ENCODE results near the gene GREB1. TPM values are rescaled to one million over a fixed set of nuclear protein-coding genes. Genes with fewer than 3 reads are reported as not detected.

The GREB1 gene
- total RNA-seq, 1 experiment from 2014 or later, result 1.3 TPM

DNA sequence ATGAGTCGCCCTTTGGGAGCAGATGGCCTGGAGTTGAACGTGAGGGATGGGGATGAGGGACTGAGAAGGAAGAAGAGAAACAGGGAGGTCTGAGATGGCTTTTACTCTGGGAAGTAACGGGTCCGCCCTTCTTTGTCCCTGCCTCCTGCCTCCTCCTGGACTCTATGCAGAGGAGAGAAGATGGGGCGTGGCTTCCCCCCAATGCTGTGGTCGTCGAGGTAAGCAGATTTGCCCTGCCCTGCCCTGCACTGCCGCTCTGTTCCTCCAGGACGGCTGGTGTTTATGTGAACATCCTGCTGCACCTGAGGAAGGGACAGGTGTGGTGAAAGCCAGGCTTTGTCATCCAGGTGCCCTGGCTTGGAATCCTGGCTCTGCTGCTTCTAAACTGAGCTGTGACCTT lies 149.6 kb downstream of the GREB1 start:
- TF ChIP-seq, protein P1, sequence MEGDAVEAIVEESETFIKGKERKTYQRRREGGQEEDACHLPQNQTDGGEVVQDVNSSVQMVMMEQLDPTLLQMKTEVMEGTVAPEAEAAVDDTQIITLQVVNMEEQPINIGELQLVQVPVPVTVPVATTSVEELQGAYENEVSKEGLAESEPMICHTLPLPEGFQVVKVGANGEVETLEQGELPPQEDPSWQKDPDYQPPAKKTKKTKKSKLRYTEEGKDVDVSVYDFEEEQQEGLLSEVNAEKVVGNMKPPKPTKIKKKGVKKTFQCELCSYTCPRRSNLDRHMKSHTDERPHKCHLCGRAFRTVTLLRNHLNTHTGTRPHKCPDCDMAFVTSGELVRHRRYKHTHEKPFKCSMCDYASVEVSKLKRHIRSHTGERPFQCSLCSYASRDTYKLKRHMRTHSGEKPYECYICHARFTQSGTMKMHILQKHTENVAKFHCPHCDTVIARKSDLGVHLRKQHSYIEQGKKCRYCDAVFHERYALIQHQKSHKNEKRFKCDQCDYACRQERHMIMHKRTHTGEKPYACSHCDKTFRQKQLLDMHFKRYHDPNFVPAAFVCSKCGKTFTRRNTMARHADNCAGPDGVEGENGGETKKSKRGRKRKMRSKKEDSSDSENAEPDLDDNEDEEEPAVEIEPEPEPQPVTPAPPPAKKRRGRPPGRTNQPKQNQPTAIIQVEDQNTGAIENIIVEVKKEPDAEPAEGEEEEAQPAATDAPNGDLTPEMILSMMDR (conservative IDR thresholded peaks at IDR 0.05; ENCODE audit: low read depth, low read length), result no peak
- TF ChIP-seq EZH2 (IDR thresholded peaks at IDR 0.05; ENCODE audit: borderline replicate concordance, low read depth, low read length, poor library complexity, severe bottlenecking), result no peak
- Histone ChIP-seq H3K27me3 (replicated peaks; ENCODE audit: insufficient read depth, low read depth, low read length, poor library complexity) (peaks cover 19% of the 10 kb centered on the region), H3K9me3 (ENCODE audit: low read depth, low read length, poor library complexity, severe bottlenecking) (no peaks in the 10 kb centered on the region), H3K36me3 (ENCODE audit: insufficient read depth, low read length, poor library complexity, severe bottlenecking) (no peaks in the 10 kb centered on the region), H3K4me3 (ENCODE audit: low read depth, low read length, poor library complexity, severe bottlenecking) (no peak overlapping the region), H3K27ac (ENCODE audit: low read depth, low read length, poor library complexity, severe bottlenecking) (no peak overlapping the region), H3K4me1 (ENCODE audit: insufficient read depth, low read length, poor library complexity, severe bottlenecking) (peaks cover under 1% of the 10 kb centered on the region)
- intact Hi-C loops (cut with micrococcal nuclease; ENCODE audit: unreplicated experiment), result loop anchor here (5.0 kb wide), 1 partner anchor 206 kb away; no protein-coding TSS in a partner anchor
- POLR2A ChIA-PET (ENCODE audit: low non-redundant PET), result no interaction called here
- BruUV-seq (replicated peaks), result no TSS peak
- CTCF ChIA-PET, result interaction anchor here (1.6 kb wide), 1 partner anchor 9 kb away, joined by 5 read pairs; no protein-coding TSS in a partner anchor
- no peak for DNase-seq (ENCODE audit: low spot score)

DNA sequence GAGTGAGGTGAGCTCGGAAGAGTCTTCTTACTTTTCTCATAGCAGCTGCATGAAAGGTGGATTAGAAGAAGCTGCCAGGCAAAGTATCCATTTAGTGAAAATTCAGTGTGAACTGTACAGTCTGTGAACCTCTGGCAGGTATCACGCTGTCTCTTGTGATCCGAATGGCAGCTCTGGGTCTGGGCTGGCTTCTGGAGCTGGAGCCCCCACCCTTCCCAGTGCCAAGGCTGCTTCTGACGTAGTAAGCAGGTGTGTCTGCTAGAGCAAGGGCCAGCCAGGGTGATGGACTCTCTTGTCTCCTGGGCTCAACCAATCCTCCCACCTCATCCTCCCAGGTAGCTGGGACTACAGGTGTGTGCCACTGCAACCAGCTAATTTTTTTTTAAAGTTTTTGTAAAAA lies 150.1 kb downstream of the GREB1 start:
- Histone ChIP-seq H3K36me3 (ENCODE audit: insufficient read depth, low read length, poor library complexity, severe bottlenecking) (no peaks in the 10 kb centered on the region), H3K9me3 (ENCODE audit: low read depth, low read length, poor library complexity, severe bottlenecking) (no peaks in the 10 kb centered on the region), H3K4me1 (ENCODE audit: insufficient read depth, low read length, poor library complexity, severe bottlenecking) (peaks cover 5% of the 10 kb centered on the region), H3K4me3 (ENCODE audit: low read depth, low read length, poor library complexity, severe bottlenecking) (no peak overlapping the region), H3K27ac (ENCODE audit: low read depth, low read length, poor library complexity, severe bottlenecking) (no peak overlapping the region), H3K27me3 (replicated peaks; ENCODE audit: insufficient read depth, low read depth, low read length, poor library complexity) (peaks cover 19% of the 10 kb centered on the region)
- ChIA-PET POLR2A (ENCODE audit: low non-redundant PET) (no interaction called here), CTCF (interaction anchor here (1.6 kb wide), 1 partner anchor 9 kb away, joined by 5 read pairs; no protein-coding TSS in a partner anchor)
- intact Hi-C loops (cut with micrococcal nuclease; ENCODE audit: unreplicated experiment), result loop anchor here (5.0 kb wide), 1 partner anchor 207 kb away; no protein-coding TSS in a partner anchor
- BruUV-seq (replicated peaks), result no TSS peak
- no peak for TF ChIP-seq EZH2 (IDR thresholded peaks at IDR 0.05; ENCODE audit: borderline replicate concordance, low read depth, low read length, poor library complexity, severe bottlenecking)
- TF ChIP-seq, protein P1 (conservative IDR thresholded peaks at IDR 0.05; ENCODE audit: low read depth, low read length), result no peak
- no peak for DNase-seq (ENCODE audit: low spot score)

DNA sequence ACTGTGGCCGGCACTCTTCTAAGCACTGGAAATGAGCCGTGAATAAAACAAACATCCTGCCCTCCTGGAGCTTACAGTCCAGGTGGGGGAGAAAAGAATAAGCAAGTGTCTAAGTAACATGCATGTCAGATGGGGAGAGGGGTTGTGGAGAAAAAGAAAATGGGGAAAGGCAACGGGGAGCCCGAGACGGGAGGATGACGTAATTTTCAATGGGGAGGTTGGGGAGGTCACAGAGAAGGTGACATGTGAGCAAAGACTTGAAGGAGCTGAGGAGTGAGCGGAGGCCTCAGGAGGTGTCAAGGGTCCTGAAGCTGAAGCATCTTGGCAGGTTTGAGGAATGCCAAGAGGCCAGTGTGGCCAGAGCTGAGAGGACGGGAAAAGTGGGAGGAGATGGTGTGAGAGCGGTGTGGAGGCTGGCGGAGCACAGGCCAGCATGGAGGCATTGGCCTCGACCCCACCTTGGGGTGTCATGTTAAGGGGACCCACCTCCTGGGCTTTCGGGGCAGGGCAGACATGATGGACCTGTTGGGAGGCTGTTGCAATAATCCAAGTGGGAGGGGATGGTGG lies 151.1 kb downstream of the GREB1 start:
- no TSS peak for BruUV-seq (replicated peaks)
- POLR2A ChIA-PET (ENCODE audit: low non-redundant PET), result interaction anchor here (0.8 kb wide), 1 partner anchor 13 kb away, joined by 4 read pairs; no protein-coding TSS in a partner anchor

More for the DNA sequence above, 151.1 kb downstream of the GREB1 start:
- Histone ChIP-seq H3K27me3 (replicated peaks; ENCODE audit: insufficient read depth, low read depth, low read length, poor library complexity) (peaks cover 19% of the 10 kb centered on the region), H3K27ac (ENCODE audit: low read depth, low read length, poor library complexity, severe bottlenecking) (no peak overlapping the region), H3K9me3 (ENCODE audit: low read depth, low read length, poor library complexity, severe bottlenecking) (no peaks in the 10 kb centered on the region), H3K36me3 (ENCODE audit: insufficient read depth, low read length, poor library complexity, severe bottlenecking) (no peaks in the 10 kb centered on the region), H3K4me3 (ENCODE audit: low read depth, low read length, poor library complexity, severe bottlenecking) (no peak overlapping the region), H3K4me1 (ENCODE audit: insufficient read depth, low read length, poor library complexity, severe bottlenecking) (peaks cover 6% of the 10 kb centered on the region)
- CTCF ChIA-PET, result interaction anchor here (1.6 kb wide), 1 partner anchor 8 kb away, joined by 5 read pairs; no protein-coding TSS in a partner anchor
- TF ChIP-seq EZH2 (IDR thresholded peaks at IDR 0.05; ENCODE audit: borderline replicate concordance, low read depth, low read length, poor library complexity, severe bottlenecking), result no peak
- TF ChIP-seq, protein P1 (conservative IDR thresholded peaks at IDR 0.05; ENCODE audit: low read depth, low read length), result no peak
- intact Hi-C loops (cut with micrococcal nuclease; ENCODE audit: unreplicated experiment), result loop anchor here (5.0 kb wide), 2 partner anchors 208 to 553 kb away; a partner anchor contains a TSS
- no peak for DNase-seq (ENCODE audit: low spot score)
